ENCODE measurements around the gene KLRF2.
"Not testable (repeated sequence)": the region's sequence is repeated elsewhere in the genome, so short reads cannot be mapped to it uniquely, and the experiment has no call there.

The KLRF2 gene

DNA sequence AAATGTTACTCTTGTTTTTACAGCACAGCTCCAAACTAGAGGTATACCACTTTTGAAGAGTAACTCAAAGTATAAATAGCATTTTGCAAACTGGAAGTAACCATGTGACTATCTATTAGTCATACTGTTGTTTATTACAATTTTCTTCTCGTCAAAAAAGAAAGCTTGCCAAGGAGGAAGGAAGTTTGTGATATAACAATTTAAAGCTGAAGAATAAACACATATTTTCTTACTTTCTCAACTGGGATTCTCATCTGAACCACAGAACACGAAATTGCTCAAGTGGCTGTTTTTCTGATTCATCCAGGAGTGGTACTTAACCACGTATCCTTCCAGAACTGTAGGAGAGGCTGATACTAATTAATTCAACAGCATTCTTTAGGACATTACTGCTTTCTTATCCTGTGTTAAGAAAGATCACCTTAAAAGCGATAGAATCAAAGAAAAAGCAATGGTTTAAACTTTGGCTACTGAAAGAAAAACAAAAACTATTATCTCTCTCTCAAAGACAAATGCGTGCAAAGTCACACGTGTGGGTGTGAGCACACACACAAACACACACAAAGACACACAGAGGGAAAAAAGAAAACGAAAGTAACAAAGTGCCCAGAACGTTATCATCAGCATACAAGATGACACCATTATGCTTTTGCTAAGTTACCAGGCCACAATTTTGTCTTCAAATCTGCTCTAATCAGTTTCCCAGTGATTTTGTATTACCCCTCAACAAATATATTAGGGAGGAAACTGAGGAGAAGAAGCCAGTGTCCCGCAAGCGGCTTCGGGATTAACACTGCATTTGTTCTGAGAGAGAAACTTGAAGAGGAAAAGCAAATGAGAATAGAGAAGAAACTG, 11.8 kb upstream of the KLRF2 start, which contains the start of gene CLEC2B:
TSS of gene CLEC2B (minus strand) at position 48 of the 855 bp plus-strand sequence.
- TF ChIP-seq, protein P1, sequence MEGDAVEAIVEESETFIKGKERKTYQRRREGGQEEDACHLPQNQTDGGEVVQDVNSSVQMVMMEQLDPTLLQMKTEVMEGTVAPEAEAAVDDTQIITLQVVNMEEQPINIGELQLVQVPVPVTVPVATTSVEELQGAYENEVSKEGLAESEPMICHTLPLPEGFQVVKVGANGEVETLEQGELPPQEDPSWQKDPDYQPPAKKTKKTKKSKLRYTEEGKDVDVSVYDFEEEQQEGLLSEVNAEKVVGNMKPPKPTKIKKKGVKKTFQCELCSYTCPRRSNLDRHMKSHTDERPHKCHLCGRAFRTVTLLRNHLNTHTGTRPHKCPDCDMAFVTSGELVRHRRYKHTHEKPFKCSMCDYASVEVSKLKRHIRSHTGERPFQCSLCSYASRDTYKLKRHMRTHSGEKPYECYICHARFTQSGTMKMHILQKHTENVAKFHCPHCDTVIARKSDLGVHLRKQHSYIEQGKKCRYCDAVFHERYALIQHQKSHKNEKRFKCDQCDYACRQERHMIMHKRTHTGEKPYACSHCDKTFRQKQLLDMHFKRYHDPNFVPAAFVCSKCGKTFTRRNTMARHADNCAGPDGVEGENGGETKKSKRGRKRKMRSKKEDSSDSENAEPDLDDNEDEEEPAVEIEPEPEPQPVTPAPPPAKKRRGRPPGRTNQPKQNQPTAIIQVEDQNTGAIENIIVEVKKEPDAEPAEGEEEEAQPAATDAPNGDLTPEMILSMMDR (IDR thresholded peaks at IDR 0.05; ENCODE audit: insufficient read depth, low read depth, low read length, missing control alignments) = no peak
- peak; percentile 74 for DNase-seq (ENCODE audit: low read depth)
- peak within 1 kb of the TSS; percentile 85 for H3K4me3 ChIP-seq (ENCODE audit: low read depth, low read length)

DNA sequence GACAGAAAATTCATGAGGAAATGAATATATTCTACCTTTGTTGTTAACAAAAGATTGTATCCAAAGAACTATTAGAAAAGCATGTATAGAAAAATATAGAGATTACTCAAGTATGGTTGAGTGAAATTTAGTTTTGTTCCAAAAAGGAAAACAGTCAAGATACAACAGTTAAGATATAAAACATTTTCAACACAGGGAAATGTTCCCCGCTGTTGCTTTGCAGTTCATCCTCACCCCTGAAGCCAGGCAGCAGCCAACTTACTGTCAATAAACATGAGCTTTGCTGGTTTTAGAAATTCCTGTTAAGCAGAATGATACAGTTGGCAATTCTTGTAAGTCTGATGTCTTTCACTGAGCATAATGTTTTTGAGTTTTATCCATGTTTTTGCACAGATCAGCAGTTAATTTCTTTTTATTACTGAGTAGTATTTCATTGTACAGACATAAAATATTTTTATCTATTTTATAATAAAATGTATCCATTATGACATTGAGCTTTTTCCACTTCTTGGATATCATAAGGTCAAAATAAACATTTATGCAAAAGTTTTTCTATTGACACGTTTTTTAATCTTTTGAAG, 10.9 kb upstream of the KLRF2 start:
- TF ChIP-seq, protein P1 (IDR thresholded peaks at IDR 0.05; ENCODE audit: insufficient read depth, low read depth, low read length, missing control alignments) = no peak
- H3K4me3 ChIP-seq (ENCODE audit: low read depth, low read length) = peak overlapping the region; percentile 85
- DNase-seq (ENCODE audit: low read depth) = no peak

DNA sequence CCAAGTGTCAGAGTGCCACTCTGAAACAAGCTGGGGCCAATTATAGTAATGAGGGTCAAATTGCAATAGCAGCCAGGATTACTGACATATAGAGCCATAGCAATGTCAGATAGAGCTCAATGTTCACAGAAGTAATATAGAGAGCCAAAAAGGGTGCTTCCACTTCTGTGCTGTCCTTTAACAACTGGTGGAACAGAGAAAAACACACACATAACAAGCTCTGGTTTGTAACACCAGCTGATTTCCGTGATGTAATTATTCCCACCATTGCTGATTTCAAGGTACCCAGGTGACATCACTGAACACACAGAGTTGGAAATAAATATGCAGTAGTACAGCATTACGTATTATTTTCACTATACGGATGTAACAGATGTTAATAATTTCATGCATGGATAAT, 9.1 kb upstream of the KLRF2 start:
- TF ChIP-seq, protein P1 (IDR thresholded peaks at IDR 0.05; ENCODE audit: insufficient read depth, low read depth, low read length, missing control alignments) = no peak
- no peak for DNase-seq (ENCODE audit: low read depth)
- no peak overlapping the region for H3K4me3 ChIP-seq (ENCODE audit: low read depth, low read length)

DNA sequence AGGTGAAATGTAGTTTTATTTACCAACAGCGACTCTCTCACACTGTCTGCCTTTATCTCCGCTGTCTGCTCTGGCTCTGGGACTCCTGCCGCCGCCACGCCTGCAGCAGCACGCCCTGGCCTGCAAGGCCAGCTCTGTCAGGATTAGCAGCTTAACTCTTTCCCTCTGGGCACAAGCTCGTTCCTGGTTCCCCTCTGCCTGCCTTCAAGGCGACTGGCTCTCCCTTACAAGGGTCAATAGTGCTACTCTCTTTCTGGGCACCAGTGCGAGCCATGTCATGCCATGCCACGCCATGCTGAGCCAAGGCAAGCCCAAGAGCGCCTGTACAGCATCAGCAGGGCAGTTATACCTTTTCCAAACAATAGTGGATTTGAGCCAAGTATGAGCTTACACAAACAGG, 8.5 kb upstream of the KLRF2 start:
- TF ChIP-seq, protein P1 (IDR thresholded peaks at IDR 0.05; ENCODE audit: insufficient read depth, low read depth, low read length, missing control alignments) = no peak
- no peak for DNase-seq (ENCODE audit: low read depth)
- H3K4me3 ChIP-seq (ENCODE audit: low read depth, low read length) = no peak overlapping the region

DNA sequence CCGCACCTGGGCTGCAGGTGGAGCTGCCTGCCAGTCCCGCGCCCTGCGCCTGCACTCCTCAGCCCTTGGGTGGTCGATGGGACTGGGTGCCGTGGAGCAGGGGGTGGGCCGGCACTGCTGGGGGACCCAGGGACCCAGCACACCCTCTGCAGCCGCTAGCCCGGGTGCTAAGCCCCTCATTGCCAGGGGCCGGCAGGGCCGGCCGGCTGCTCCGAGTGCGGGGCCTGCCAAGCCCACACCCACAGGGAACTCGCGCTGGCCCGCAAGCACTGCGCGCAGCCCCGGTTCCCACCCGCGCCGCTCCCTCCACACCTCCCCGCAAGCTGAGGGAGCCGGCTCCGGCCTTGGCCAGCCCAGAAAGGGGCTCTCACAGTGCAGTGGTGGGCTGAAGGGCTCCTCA, 5.2 kb upstream of the KLRF2 start:
- not testable (repeated sequence) for DNase-seq (ENCODE audit: low read depth)

DNA sequence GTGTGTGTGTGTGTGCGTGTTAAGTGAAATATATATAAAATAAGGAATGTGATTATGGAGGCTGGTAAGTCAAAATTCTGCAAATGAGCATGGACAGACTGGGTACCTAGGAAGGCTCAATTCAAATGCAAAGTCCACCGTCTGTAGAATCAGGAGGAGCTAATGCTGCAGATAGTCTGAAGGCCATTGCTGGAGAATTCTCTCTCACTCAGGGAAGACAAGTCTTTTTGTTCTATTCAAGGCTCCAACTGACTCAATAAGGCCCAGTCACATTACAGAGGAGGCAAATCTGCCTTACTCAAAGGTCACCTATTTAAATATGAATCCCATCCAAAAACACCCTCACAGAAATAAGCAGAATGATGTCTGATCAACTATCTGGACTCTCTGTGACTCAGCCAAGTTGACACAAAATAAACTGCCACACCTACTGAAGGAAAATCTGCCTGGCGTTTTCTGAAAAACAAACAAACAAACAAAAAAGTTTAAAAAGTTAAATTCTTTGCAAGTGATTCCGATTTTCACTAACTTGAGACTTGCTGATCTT, 684 bp upstream of the KLRF2 start:
- DNase-seq (ENCODE audit: low read depth) = no peak
- TF ChIP-seq, protein P1 (IDR thresholded peaks at IDR 0.05; ENCODE audit: insufficient read depth, low read depth, low read length, missing control alignments) = no peak

More for the DNA sequence above, 5.2 kb upstream of the KLRF2 start:
- not testable (repeated sequence) for H3K4me3 ChIP-seq (ENCODE audit: low read depth, low read length)

DNA sequence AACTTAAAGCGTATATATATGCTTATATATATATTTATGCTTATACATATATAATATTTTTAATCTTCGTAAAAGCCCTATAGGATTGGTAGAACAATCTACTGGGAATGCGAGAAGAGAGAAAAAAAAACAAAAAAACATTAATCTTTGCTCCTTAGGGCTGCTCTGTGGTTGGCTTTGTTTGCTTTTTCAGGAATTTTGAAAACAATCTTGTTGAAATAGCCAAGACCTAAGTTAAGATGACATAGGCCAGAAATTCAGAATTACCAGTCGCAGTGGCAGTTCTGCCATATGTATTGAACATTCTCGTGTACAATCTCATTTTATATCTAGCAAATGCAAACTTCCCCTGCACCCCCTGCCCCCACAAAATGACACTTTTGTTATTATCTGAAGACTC, 699 bp downstream of the KLRF2 start:
- TF ChIP-seq, protein P1 (IDR thresholded peaks at IDR 0.05; ENCODE audit: insufficient read depth, low read depth, low read length, missing control alignments) = no peak
- no peak for DNase-seq (ENCODE audit: low read depth)
- H3K4me3 ChIP-seq (ENCODE audit: low read depth, low read length) = no peak overlapping the region

More for the DNA sequence above, 684 bp upstream of the KLRF2 start:
- no peak overlapping the region for H3K4me3 ChIP-seq (ENCODE audit: low read depth, low read length)

All from GM12865 (cell line).